Amniotic epithelial cell (primary cell): ENCODE results near the gene CDK18.

Experiments
- DNase-seq: peaks from one replicate; pipeline ENCODE4 v3.0.0-alpha.2; 2010; ENCODE audit warnings: low read depth

CDK18 gene

DNA sequence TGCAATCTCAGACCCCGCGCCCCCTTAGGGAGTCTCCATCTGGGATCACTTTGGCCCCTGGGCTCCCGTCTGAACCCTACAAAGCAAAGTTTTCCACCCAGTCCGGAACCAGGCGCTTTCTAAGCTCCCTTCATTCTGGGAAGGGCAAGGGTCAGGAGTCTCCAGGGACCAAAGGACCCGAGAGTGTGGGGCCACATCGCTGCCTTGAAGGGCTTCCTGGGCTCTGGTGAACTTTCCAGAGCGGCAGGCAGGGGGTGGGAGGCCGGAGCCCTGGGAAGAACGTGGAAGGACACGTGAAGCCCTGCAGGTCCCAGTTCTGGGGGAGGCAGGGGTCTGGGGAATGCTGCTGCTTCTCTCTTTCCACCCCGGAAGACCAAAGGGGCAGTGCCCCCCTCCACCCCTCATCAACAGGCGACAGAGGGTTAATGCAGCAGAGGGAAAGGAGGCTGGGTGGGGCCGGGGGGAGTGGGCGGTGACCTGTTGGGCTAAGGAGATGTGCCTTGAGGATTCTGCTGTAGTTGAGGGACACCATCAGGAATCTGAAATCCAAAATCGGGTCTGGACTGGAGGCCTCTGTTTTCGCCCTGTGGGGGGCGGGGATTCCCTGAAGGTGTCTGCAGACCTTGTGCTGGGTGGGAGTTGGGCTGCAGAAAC is 734 bp downstream of the CDK18 start:
- no peak for DNase-seq

GRCh38 chr1:205505791-205506190 is 1.3 kb downstream of the CDK18 start:
- peak; percentile 42 for DNase-seq

DNA sequence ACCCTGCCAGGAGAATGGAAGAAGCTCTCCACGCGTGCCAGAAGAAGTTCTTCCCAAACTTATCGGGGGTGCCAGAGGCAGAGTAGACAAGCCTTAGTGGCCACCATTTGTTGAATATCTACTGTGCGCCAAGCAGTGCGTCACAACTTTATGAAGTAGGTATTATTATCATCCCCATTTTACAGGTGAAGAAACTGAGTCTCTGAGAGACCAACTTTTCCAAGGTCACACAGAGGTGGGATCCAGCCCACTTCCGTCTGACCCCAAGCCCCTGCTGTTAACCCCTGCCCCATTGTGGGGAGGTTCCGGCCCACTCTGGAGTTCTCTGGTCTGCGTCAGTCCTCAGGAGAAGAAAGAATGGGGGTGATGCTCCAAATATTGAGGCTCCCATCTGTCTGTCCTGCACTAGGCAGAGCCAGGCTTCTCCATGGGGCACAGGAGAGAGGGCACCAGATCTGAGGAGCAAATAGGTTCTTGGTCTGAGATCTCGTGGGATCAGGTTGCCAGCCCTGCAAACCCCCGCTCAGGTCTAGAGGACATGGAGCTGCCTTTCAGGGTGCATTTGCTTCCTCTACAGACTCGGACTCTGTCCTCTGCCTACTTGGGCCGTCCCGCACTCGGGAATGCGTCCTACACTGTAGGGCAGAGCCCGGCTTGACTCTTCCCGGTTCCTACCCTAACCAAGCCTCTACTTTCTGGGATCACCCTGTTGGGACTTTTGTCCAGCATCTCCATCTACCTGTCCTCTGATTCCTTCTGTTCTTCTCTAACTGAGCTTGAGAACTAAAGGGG is 2.1 kb downstream of the CDK18 start:
- DNase-seq, result no peak

DNA sequence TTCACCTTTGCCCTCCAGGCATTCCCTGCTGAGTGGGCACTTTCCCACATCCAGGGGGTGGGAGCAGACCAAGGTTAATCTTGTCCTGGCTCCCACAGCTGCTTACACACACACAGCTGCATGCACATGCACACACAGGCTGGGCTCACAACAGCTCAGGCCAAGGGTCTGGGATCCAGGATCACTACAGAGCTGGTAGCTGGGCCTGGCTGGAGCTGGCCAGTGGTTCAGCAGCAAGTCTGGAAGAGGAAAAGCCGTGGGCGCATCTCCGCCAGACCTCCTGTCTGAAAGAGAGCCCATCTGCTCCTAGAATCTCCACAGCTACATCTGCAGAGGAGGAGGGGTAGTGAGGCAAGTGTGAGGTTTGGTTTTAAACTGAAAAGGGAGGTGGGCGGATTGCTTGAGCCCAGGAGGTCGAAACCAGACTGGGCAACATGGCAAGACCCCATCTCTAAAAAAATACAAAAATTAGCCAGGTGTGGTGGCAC is 3.8 kb downstream of the CDK18 start:
- no peak for DNase-seq

- no peak for DNase-seq
Observed at GRCh38 chr1:205510308-205510950, 6.0 kb downstream of the CDK18 start.

DNA sequence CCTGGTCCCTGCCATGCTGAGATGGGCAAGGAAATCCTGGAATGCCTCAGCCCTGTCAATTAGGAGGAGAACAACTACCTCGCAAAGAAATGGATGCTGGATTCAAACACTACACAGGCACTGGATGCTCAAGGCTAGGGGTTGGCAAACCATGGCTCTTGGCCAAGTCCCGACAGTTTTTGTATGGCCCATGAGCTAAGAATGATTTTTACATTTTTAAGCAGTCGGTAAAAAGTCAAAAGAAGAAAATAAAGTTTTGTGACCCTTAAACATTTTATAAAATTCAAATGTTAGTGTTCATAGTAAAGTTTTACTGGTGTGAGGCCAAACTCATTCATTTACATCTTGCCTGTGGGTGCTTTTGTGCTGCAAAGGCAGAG is 6.5 kb downstream of the CDK18 start:
- no peak for DNase-seq

- no peak for DNase-seq
Observed at GRCh38 chr1:205512059-205513045, 7.9 kb downstream of the CDK18 start.

GRCh38 chr1:205513774-205514173 is 9.3 kb downstream of the CDK18 start:
- no peak for DNase-seq

DNA sequence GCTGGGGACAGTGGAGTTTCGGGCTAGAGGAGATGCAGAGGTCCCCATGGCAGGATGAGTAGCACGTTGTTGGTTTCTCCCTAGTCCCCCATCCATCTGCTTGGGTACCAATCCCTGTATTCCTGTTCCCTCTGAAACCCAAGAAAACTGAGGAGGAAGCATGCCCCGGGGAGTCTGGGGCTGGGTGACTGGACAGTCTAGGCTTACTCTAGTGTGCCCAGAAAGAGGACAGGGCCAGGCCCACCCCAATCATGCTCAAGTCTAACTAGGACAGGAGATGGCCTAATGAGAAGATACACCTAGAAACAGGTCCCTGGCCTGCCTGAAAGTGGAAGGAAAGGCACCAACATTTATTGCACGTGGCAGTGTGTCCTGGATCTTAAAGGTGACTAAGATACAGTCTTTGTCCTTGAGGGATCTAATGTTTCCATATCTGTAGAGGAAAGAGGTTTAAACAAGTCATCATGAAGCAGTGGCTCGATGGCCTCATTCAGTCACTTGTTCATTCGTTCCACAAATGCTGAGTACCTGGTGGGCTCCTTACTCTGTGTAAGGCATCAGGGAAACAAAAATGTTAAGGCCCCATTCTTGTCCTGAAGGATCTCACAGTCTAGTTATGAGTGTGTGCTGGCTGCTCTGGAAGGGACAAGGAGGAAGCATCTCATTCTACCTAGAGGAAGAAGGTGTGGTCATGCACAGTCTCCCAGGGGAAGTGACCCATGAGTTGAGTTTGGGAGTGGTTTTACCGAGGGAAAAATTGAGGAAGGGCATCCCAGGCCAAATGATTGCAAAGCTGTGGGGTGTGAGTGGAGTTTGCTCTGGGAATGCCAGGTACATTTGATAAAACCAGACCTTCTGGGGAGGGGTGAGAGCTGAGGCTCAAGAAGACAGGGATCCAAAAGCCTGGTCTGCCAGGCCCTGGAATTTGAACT is 10.0 kb downstream of the CDK18 start:
- DNase-seq, result no peak

- DNase-seq, result no peak
Observed at GRCh38 chr1:205515781-205516253, 11.3 kb downstream of the CDK18 start.

GRCh38 chr1:205516362-205516761 is 11.9 kb downstream of the CDK18 start:
- no peak for DNase-seq

- DNase-seq, result no peak
Observed at GRCh38 chr1:205517288-205517687, 12.8 kb downstream of the CDK18 start.

- no peak for DNase-seq
Observed at GRCh38 chr1:205517763-205518162, 13.3 kb downstream of the CDK18 start.

GRCh38 chr1:205518661-205519540 is 14.4 kb downstream of the CDK18 start:
- no peak for DNase-seq

- DNase-seq, result no peak
Observed at GRCh38 chr1:205519541-205520131, 15.2 kb downstream of the CDK18 start.

DNA sequence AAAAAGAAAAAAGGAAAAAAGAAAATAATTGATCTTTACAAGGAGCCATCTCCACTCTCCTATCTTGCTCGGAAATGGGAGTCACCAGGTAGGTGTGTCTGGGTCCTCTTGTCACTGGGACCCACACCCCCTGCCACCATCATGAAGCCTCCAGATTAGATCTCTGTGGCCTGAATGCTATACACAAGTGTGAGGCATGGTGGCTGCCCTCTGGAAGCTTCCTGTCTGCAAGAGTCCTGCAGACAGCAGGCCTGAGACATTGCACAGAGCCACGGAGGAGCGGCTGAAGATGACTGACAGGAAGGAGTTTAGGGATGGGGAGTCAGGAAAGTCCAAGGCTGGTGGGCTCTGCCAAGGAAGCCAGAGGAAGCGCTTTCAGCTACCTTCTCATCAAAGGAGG is 16.2 kb downstream of the CDK18 start:
- DNase-seq, result no peak

GRCh38 chr1:205521686-205522085 is 17.2 kb downstream of the CDK18 start:
- no peak for DNase-seq

GRCh38 chr1:205522692-205523091 is 18.2 kb downstream of the CDK18 start:
- no peak for DNase-seq

- DNase-seq, result no peak
Observed at GRCh38 chr1:205523261-205523890, 18.9 kb downstream of the CDK18 start.
